NCI-H1092 treated with DMSO at 0.1 percent for 48 hours (cell line): ENCODE measurements around the gene TMEM253.
A peak's percentile ranks its signal among the peaks of the same experiment; 100 is the strongest.

ENCODE experiments used
- DNase-seq: peaks from one replicate; lab custom pipeline; 2025; lab: John Stamatoyannopoulos, UW

The TMEM253 gene

DNA sequence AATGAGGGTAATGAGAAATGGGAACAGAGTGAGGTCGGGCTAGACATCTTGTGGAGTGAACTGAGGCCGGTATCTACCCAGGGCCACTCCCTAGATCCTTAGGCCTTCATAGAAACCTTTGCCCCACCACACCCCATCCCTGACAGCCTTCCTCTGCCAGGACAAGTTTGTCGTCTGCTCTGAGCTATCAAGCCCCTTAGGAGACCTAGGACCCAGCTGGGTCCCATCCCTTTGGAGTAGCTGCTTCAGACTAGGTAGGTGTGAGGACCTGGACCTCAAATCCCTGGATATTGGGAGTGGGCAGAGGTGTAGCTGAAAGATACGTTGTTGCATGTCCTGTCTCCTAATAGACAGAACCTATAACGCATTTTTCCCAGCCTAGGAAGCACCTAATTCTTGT is at the start of gene TMEM253:
Gene TMEM253 (plus strand): TSS at position 136 of the 400 bp plus-strand sequence. CDS start 278 bp downstream, outside the sequence.
- DNase-seq, result no peak

DNA sequence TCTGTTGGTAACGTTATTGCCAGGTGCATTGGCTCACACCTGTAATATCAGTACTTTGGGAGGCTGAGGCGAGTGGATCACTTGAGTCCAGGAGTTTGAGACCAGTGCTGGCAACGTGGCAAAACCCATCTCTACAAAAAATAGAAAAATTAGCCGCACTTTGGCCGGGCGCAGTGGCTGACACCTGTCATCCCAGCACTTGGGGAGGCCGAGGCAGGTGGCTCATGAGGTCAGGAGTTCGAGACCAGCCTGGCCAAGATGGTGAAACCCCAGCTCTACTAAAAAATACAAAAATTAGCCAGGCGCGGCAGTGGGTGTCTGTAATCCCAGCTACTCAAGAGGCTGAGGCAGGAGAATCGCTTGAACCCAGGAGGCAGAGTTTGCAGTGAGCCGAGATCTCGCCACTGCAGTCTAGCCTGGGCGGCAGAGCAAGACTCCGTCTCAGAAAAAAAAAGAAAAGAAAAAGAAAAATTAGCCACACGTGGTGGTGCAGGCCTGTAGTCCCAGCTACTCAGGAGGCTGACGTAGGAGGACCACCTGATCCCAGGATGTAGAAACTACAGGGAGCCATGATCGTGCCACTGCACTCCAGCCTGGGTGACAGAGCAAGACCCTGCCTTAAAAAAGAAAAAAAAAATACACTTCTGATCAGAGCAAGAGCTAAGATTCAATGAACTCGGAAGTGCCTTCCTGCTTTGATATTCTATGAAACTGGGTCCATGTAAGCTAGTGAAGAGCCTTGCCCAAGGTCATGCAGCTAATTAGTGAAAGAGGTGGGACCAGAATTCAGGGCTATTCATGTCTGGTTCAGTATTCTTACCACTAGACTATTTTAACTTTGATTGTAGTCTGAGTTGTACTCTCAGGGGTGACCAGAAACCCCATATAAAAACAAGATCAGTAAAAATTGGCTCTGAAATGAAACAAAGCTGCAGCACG is 47.4 kb upstream of the TMEM253 start:
- DNase-seq, result no peak

DNA sequence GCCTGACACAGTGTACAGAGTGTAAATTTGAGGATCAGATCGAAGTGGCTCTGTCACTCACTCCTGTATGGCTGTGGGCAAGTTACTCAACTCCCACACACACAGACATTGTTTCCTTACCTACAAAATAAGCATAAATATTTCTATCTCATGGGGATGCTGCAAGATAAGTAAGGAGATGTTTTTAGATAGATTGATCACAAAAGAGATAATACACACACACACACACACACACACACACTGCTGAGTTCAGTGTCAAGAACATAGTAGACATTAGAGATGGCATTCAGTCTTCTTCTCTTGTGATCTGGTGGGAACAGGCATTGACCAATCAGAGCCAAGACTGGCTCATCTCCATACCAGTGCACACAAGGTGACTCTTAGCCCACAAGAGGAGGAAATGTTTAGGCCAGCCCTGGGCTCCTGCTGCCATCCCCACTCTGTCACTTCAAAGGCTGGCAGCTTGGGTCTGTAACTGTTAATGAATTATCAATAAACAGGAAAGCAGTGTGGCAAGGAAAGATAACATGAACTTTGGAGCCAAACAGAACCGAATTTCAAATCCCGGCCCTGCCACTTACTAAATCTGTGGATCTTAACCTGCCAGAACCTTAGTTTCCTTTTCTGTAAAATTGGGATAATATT is 46.6 kb upstream of the TMEM253 start:
- DNase-seq, result no peak

DNA sequence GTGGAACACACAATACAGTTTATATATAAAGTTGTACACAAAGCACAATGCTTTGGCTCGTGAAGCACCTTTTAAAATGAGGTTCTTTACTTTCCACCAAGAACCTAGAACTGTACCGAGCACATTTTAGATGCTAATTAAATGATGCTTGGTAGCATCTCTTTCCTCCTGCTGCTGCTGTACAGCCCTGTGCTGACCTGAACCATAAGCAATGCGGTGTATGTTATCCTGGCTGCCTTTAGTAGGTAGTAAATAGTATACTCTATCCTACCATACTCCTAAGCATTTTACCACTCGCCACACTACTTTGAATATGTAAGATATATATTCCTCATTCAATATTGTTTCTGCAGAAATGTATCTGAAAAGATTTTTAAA is 46.1 kb upstream of the TMEM253 start:
- DNase-seq, result no peak

DNA sequence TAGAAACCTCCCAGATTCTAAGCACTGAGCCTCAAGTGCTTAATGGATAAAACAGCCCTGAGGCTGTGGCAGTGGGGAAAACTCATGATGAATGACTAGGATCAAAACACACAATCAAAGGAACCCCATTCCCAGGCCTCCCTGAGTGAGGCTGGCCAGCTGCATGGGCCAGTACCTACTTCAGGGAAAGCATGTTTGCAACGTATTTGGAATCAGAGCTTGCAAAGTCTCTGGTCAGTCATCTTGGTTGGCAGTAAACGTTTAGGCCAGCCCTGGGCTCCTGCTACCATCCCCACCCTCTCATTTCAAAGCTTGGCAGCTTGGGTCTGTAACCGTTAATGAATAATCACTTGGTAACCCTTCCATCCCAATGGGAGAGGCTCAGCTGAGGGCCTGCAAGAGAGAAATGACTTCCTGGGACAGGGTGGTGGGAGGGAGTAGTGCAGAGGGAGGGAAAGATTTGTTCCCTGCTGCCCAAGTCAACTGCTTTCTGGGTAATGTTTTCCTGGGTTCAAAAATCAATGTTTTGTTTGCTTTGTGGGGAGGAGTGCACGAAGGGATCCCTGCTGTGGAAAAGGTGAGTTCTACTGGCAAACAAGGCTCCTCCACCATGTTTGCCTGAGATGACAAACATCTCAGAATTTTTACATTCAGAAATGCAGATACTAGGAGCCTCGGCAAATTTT is 45.3 kb upstream of the TMEM253 start:
- no peak for DNase-seq

DNA sequence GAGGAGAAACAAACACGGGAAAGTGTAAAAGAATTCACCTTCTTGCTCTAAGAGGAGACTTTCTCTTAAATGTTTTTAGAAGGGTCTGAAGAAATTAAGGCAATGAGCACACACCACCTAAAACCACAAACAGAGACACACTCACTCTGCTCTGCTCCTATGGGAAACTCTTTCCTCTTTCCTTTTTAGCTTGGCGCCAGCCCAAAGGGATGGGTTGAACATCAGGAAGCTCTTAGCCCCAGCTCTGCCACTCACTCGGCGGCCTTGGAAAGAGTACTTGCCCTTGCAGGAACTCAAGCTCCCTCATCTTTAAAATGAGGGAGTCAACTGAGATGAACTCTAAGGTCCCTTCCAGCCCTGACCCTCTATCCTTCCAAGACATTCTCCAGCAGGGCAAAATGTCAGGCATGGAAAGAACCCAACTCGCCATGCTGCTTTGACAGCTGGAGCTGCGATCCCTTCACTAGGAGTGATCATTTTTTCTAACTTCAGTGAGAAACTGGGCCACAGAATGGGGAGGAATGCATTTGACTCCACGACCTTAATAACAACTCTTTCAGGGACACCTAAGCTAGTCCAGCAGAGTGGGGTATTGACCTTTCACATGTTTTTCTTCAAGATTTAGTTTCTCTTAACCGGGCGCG is 44.2 kb upstream of the TMEM253 start:
- DNase-seq, result no peak

DNA sequence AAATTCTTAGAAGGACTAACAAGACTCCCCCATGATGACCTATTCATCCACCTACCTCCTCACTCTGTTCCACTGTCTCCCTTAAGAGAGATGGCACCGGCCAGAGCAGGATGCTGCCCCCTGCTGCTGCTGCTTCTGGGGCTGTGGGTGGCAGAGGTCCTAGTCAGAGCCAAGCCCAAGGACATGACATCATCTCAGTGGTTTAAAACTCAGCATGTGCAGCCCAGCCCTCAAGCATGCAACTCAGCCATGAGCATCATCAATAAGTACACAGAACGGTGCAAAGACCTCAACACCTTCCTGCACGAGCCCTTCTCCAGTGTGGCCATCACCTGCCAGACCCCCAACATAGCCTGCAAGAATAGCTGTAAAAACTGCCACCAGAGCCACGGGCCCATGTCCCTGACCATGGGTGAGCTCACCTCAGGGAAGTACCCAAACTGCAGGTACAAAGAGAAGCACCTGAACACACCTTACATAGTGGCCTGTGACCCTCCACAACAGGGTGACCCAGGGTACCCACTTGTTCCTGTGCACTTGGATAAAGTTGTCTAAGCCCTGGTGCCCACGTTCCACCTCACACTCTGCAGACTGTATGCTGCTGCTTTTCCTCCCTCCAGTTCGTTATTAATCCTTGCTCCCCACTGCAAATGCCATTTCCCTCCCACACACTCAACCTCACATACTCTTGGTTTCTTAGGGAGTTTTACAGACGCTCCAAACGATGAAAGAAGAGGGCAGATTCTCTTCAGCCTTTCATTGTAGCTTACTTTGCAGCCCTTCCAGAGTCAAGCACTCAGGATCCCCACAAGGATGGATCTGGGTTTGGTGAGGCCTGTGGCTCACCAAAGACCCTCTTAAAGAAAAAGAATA is 42.8 kb upstream of the TMEM253 start, which contains the start of gene RNASE8:
Gene RNASE8 (plus strand): TSS at position 20 of the 873 bp plus-strand sequence. CDS start 71 bp downstream, at position 91.
- DNase-seq, result no peak

DNA sequence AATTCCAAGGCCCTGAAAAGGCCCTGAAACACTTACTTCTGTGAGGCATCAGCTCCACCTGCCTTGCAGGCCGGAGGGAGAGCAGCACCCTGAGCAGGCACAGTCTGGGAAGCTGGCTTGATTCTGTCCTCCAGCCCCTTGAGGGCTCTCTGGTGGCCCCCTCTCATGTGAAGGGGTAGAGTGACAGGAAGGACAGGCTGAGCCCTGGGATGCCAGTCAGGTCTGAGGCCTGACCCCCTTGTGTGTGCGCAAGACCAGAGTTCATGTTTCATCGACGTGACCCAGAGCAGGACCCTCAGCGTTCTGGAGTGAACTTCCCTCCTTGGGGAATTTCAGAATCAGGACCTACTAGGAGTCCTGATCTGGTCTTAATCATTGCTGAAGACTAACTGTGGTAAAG is 42.0 kb upstream of the TMEM253 start:
- no peak for DNase-seq

DNA sequence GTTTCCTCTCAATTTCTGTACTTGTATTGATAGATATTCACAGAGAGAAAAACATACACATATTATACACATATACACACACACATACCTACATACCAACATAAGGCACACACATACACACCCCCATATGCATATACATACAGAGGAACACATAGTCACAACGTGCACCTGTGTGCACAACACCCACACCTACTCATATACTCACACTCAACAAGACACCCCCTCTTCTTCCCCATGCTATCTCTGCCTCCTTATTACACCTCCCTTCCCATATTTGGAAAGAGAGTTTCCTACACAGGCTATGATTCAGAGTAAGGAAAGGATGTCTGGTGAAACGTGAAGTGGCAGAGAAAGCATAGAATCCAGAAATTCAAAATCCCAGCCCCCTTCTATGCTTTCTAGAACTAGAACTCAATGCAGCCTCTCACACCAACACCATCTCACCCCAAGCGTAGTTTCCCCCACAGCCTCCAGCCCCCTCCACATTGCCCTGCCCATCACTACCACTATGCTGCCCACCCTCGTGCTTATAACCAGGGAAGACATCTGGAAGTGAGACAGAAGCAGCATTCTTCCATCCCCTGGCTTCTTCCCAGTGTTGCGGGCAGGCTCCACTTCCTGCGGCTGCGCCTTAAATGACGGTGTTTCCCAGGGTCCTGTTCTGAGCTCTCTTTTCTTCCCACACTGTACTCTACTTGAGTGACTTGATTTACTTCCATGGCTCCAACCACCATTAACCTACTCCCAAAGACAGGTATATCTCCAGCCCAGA is 40.8 kb upstream of the TMEM253 start:
- no peak for DNase-seq

DNA sequence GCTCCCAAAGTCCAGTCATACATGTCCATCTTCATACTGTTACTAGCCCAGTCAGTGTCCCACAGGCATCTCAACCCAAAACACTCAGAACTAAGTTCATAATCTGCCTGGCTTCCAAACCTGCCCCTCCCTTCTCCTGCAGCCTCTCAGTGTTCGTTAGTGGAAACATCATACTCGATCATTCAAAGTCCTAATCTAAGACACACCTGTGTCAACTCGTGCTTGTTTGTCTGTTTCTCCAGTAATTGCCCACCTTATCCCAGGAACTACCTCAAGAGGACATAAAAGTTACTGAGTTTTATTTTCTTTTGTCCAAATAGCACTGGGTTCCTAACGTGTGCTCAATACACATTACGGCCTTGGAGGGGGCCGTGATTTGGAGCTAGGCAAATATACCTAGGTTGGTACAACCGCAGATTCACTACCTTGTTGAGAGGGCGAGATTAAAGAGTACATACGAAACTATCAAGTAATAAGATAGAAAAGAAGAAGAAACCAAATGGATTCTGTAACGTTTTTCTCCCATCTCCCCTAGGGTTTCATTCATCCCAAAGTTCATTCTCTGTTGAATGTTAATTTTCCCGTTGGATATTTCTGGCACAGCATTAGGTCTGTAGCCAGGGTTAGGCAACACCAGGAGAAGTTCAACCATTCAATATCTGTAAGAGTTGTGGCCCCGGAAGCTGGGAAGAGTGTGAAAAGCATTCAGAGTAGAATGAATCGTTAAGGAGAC is 40.1 kb upstream of the TMEM253 start:
- no peak for DNase-seq

DNA sequence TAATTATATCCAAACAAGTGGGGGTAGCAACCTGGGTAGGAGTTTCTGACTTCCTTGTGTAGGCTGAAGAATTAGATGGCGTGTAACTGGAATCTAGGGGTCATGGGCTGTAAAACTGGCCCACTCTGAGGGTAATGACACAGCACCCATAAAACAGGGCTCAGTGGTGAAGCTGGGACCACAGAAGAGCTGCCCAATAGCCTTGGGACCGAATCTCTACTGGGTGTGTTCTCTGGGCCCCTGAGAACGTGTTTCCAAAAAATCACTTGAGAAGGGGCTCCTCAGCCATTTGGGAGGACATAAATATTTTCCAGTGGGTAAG is 39.6 kb upstream of the TMEM253 start:
- no peak for DNase-seq

DNA sequence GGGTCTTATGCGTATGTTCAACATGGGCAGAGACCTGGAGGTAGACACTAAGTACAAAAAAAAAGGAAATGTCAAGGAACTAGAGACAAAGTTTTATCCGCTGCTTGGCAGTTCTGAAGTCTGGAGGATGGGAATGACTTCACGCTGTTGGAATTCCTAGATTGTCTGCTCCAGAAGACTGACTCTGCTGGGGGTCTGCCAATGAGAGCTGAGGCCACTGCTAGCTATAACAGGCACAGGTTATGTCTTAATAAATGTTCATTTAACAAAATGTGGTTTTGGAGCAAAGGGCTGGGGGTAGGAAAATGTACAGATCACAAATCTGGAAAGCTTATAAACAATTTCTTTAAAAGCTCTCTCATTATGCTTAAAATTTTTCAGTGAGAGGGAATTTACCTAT is 37.4 kb upstream of the TMEM253 start:
- DNase-seq, result no peak

DNA sequence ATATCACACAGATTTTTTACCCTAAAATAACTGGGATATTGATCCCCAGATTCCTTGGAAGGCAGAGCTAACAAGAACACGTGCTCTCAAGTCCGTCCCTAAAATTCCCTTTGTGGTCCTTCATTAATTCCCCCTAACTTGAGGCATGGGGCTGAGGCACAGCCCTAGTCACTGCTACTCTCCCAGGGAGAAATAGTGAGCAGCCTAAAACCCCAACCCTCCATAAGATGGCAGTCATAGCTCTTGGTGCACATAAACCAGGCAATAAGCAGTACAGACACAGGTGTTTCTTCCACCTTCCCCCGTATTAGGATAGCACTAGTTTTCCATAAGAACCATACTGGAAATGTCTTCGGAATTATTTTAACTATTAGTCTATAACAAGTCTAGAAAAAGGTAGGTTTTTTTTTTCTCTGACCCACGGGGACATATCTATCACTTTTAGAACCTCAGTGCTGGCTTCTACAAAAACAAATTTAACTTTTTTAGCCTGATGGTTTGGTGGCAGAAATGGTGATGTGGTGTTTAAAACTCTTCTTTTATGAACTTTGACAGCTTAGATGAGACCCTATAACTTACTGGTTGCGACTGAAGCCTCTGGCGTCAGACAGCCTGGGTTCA is 33.9 kb upstream of the TMEM253 start:
- peak; percentile 30 for DNase-seq

DNA sequence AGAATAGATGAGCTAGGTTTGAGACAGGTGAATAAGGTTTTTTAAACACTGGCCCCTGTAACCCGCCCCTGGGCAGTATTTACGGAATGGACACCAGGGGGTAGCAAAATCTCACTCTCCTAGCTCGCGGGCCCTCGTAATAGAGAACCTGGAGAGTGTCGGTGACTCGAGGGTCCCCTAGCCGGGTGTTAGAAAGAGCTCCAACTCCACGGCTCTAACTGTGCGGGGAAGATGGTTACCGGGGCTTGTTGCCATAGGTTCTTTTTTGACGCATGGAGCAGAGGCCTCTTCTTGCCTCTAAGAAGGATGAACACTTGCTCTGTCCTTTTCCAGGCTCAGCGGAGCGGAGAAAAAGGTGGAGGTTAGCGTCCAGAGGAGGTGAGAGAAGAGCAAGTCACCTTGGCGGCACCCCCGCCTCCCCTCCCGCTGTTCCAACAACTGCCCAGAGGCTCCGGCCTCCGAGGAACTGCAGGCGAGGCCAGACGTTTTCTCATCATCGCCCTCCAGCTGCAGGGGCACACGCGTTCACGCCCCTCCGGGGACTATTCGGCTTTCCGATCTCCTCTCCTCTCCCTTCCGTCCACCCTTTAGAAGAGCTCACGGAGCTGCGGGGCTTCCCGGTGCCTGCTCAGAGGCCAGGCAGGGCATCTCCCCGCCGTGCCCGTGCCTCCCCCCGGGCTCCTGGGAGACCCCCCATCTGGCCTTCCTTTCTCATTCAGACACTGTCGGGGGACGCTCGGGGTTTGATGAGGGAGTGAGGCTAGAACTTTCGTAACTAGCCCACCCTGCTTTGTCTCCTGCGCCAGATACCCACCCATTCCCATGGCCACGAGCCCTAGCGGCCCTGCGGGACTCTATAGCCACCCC is 32.1 kb upstream of the TMEM253 start:
- DNase-seq, result peak; percentile 86

DNA sequence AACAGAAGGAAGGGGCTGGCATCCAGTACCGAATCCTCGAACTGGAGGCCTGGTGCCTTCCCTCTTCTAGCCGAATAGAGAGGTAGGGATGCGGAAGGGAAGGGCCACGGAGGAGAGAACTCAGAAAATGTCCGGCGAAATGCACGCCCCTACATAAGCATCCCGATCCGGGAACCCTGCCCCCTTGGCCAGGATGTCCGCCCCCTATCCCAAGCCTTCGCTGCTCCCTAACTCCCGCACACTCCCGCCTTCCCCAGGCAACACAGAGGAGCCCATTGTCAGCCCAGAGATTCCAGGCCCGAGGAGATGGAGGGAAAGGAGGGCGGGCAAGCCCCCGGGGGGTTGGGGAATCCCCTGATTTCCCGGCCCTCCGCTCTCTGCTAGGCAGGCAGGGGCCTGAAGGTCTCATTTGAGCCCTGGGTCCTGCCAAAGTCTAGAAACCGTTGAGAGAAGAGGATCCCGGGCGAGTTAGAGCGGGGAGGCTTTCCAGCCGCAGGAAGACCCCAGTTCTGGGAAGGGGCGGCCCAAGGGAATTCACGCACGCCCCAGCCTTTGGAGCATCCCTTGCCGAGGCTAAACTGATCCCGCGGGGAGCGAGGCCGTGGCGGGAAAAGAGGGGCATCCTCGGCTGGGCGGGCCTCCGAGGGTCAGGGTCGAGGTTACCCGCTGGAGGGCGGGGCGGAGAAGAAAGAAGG is 31.3 kb upstream of the TMEM253 start:
- peak; percentile 55 for DNase-seq

DNA sequence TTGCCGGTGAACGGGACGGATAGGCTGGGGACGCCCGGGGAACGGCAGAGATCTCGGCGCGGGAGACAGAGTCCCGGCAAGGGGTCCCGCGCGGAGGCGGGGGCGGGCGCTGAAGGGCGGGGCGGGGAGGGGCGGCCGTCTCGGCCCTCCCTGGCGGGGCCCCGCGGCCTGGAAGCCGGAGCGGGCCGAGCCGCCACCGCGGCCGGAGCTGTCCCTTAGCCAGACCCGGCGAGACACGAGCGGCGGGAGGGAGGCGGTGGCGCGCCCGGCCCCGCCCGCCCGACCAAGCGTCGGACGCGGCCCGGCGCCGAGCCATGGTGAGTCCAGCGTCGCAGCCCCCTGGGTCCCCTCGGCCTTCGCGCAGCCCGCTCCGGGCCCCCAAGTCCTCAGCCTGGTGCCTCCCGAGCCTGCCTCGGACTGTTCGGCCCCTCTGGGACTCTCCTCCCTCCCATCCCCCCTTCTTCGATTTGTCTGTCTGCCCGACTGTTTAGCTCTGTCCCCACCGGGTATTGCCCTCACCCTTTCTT is 30.7 kb upstream of the TMEM253 start, which contains the start of gene ARHGEF40:
Gene ARHGEF40 (plus strand): TSS at position 222 of the 527 bp plus-strand sequence. CDS start 93 bp downstream, at position 315.
- DNase-seq, result peak; percentile 55

DNA sequence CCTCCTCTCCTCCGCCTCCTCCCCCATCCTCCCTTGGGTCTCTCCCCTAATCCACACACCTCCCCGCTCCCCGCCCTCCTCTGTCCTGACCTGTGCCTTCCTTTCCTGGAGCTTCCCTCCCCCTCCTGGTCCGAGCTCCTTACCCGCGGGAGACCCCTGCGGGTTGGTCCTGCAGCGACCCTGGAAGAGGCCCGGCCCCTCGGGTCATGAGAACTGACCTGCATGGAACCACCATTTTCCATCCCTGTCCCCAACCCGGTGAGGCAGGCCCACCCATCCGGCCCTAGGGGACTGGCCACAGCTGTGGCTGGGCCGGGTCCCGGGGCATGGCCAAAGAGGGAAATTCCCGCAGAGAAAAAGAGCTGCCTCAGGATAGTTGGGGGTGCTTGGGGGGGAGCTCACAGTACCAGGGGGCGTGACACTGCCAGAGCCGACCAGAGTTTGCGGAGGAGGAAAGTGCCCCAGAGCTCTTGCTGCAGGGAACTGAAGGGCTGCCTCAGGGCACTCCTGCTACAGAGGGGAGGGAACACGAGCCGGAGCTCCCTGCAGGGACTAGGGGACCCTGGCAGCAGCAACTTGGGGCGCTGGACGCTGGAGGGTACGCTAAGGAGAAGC is 30.1 kb upstream of the TMEM253 start:
- no peak for DNase-seq
